Ovary (tissue), 9 donors: ENCODE measurements around the gene QPRT. TPM values are rescaled to one million over a fixed set of nuclear protein-coding genes. Genes with fewer than 3 reads are reported as not detected.
A peak's percentile ranks its signal among the peaks of the same experiment; 100 is the strongest.
"Not testable (repeated sequence)": the region's sequence is repeated elsewhere in the genome, so short reads cannot be mapped to it uniquely, and the experiment has no call there.

ENCODE experiments used
- DNase-seq, 5 donors: peaks; one replicate each; pipeline ENCODE4 v3.0.0-alpha.2; 2019 to 2020
- H3K27ac ChIP-seq, 2 donors: fragments of 200-600 bp; one replicate each; pipeline versions ENCODE4 v1.5.1 to v1.8.0; 2019 to 2022
- H3K27me3 ChIP-seq: fragments of 200-600 bp; one replicate; pipeline ENCODE4 v1.8.0; 2022
- H3K36me3 ChIP-seq: fragments of 200-600 bp; sonication (generic); one replicate; pipeline ENCODE4 v1.5.1; 2019
- H3K4me1 ChIP-seq: one replicate; pipeline ENCODE4 v1.8.1; 2013; ENCODE audit warnings: mild to moderate bottlenecking, moderate library complexity; ENCODE audit not compliant: insufficient read depth
- H3K4me3 ChIP-seq: fragments of 200-600 bp; sonication (generic); one replicate; pipeline ENCODE4 v1.5.1; 2017
- H3K9me3 ChIP-seq, 2 donors: fragments of 200-600 bp in 1 of 2; sonication (generic) in 1 of 2; one replicate each; pipeline versions ENCODE4 v1.5.1 to v1.8.1; 2013 to 2019; ENCODE audit warnings: mild to moderate bottlenecking in 1 of 2, moderate library complexity in 1 of 2
- EP300 ChIP-seq: sonication (generic); formaldehyde crosslinking; IDR thresholded peaks from one replicate; pipeline ENCODE4 v1.6.1; 2017; ENCODE audit warnings: antibody characterized with exemption
- POLR2A ChIP-seq: fragments of 450-650 bp; IDR thresholded peaks from one replicate; pipeline ENCODE4 v1.6.1; 2017; ENCODE audit warnings: antibody characterized with exemption, mild to moderate bottlenecking, moderate library complexity
- WGBS, 3 donors: extraction: QIAGEN DNeasy Blood & Tissue Kit in 1 of 3; methylation state at CpG; one replicate each; pipeline versions ENCODE4 v1.1.5 to v1.1.7; 2013 to 2017; 5-methylcytosine and 5-hydroxymethylcytosine counted together
- intact Hi-C, 4 donors: fragments of 100-400 bp; cut with DNase I; formaldehyde crosslinking; loops; one replicate each; pipeline versions ENCODE4 v1.11.0 to v1.15.1; 2022 to 2023
- polyA plus RNA-seq, 2 donors: library from polyadenylated mRNA; stranded (reverse); fragments of 200-250 nt in 1 of 2; fragments of 350-450 nt in 1 of 2; fragmentation: Illumina TruSeq in 1 of 2; extraction: RNeasy Lipid Tissue Mini Kit (QIAGEN cat#74804) in 1 of 2; gene quantifications; one replicate each; pipeline ENCODE4 v1.2.3, GENCODE V29; 2013 to 2014
- total RNA-seq, 7 donors: library from RNA; depleted of rRNA in 2 of 7; stranded (reverse); fragments of >200 nt in 2 of 7; fragmentation: NEBNext Ultra II Directional in 3 of 7; extraction: Animal tissue kit (Norgen Biotek cat#: 25700) in 3 of 7; gene quantifications; one replicate each; pipeline versions ENCODE4 v1.1.0 to v1.2.4, GENCODE V29; 2016 to 2023
- TF ChIP-seq, protein P1 (sequence below), 3 donors: fragments of 450-650 bp in 2 of 3; fragments of 200-600 bp in 1 of 3; IDR thresholded peaks; one replicate each; pipeline versions ENCODE4 v1.5.1 to v1.8.0; 2016 to 2022; ENCODE audit warnings: antibody characterized with exemption in 3 of 3, mild to moderate bottlenecking in 1 of 3
- donor health status: DM: no; HTN: no; CAD: no; lungs with moderate emphysema.
- donor health status: DM: no; HTN: no; CAD: no.
- donor health status: Bipolar disorder and iron deficiency.
- donor health status: DM: yes; HTN: yes; CAD: no.
- donor health status: DM: no; HTN: no; CAD: no.
- donor health status: DM: yes; HTN: yes; CAD: no.

QPRT gene
- total and polyA plus RNA-seq, 9 donors = 21.4 to 67.9 (median 43.1) TPM

DNA sequence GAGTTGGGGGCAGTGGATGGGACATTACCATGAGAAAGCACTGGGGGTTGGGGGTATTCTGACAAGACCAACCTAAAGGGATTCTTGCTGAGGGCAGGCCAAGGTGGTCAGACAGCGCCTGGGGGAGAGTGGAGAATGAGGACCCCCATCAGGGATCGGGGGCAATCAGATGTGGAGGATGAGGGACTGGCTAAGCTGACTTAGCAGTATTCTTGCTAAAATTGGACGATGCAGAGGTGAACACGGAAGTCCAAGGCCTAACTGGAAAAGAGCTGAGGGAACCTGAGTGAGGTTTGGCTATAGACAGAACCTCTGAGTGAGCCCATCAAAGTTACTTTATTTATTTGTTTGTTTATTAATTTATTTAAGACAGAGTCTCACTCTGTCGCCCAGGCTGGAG, 9.2 kb downstream of the QPRT start:
- WGBS, 3 donors = 84 to 87% (median 86%) methylated on average over 5 of the region's 5 CpGs
- H3K4me1 ChIP-seq = no peaks in the 10 kb centered on the region
- H3K4me3 ChIP-seq = no peak overlapping the region
- no peaks in the 10 kb centered on the region for H3K36me3 ChIP-seq
- H3K9me3 ChIP-seq = no peaks in the 10 kb centered on the region
- H3K27me3 ChIP-seq = no peaks in the 10 kb centered on the region
- intact Hi-C loops = no loop called here
- no peak for TF ChIP-seq EP300
- no peak overlapping the region for H3K27ac ChIP-seq
- DNase-seq = no peak

DNA sequence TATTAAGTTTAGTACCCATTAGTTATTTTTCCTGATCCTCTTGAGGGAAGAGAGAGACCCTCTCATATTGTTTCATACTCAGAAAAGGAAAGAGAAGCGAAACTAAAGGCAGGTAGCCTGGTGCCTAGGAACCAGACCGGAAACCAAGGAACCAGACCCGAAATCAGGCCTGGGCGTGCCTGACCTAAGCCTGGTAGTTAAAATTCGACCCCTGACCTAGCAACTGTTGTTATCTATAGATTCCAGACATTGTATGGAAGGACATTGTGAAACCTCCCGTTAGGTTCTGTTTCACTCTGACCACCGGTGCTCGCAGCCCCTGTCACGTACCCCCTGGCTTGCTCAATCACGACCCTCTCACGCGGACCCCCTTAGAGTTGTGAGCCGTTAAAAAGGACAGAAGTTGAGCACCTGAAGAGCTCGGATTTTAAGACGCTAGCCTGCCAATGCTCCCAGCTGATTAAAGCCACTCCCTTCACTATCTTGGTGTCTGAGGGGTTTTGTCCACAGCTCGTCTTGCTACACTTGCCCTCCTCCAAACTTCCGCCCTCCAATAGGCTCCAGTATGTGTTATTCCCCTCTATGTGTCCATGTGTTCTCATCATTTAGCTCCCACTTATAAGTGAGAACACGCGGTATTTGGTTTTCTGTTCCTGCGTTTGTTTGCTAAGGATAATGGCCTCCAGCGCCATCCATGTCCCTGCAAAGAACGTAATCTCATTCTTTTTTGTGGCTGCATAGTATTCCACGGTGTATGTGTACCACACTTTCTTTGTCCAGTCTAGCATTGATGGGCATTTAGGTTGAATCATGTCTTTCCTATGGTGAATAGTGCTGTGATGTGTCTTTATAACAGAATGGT, 10.7 kb downstream of the QPRT start:
- not testable (repeated sequence) for DNase-seq, H3K27me3 ChIP-seq, H3K4me1 ChIP-seq, H3K9me3 ChIP-seq, H3K4me3 ChIP-seq, H3K36me3 ChIP-seq, H3K27ac ChIP-seq
- WGBS, 3 donors = 95 to 97% (median 95%) methylated on average over 23 of the region's 23 CpGs
- intact Hi-C loops = loop anchor here in 3 of 4 donors (10.0 kb wide), 2 partner anchors 335 to 345 kb away; partner anchors contain the start of genes C16orf92 (in 2 of the 3) and TLCD3B (in 1 of the 3)

DNA sequence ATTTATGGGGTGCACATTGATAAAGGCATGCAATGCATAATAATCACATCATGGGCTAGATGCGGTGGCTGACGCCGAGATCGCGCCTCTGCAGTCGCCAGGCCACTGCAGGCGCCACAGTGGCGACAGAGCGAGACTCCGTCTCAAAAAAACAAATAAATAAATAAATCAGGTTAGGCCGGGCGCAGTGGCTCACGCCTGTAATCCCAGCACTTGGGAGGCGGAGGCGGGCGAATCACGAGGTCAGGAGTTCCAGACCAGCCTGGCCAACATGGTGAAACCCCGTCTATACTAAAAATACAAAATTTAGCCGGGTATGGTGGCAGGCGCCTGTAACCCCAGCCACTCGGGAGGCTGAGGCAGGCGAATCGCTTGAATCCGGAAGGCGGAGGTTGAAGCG, 13.6 kb downstream of the QPRT start:
- not testable (repeated sequence) for H3K4me1 ChIP-seq, H3K27me3 ChIP-seq, DNase-seq, H3K4me3 ChIP-seq, H3K9me3 ChIP-seq, H3K36me3 ChIP-seq, H3K27ac ChIP-seq
- WGBS, 3 donors = 97 to 98% (median 97%) methylated on average over 26 of the region's 26 CpGs
- intact Hi-C loops = loop anchor here in 3 of 4 donors (10.0 kb wide), 2 partner anchors 332 to 342 kb away; partner anchors contain the start of genes C16orf92 (in 2 of the 3) and TLCD3B (in 1 of the 3)

DNA sequence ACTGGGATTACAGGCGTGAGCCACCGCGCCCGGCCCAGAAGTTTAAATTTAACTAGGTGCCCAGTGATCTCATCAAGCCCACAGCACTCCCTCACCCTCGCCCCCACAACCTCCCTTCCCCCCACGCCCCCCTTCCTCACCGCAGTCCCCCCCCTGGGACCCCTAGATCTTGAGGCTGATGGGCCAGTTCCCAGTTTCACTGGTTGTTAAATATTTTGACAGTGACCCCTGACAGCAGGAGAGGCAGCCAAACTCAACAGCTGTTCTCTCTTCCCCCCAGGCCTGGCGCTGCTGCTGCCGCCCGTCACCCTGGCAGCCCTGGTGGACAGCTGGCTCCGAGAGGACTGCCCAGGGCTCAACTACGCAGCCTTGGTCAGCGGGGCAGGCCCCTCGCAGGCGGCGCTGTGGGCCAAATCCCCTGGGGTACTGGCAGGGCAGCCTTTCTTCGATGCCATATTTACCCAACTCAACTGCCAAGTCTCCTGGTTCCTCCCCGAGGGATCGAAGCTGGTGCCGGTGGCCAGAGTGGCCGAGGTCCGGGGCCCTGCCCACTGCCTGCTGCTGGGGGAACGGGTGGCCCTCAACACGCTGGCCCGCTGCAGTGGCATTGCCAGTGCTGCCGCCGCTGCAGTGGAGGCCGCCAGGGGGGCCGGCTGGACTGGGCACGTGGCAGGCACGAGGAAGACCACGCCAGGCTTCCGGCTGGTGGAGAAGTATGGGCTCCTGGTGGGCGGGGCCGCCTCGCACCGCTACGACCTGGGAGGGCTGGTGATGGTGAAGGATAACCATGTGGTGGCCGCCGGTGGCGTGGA, 15.6 kb downstream of the QPRT start:
- TF ChIP-seq EP300 (no peak), POLR2A (no peak)
- TF ChIP-seq, protein P1, sequence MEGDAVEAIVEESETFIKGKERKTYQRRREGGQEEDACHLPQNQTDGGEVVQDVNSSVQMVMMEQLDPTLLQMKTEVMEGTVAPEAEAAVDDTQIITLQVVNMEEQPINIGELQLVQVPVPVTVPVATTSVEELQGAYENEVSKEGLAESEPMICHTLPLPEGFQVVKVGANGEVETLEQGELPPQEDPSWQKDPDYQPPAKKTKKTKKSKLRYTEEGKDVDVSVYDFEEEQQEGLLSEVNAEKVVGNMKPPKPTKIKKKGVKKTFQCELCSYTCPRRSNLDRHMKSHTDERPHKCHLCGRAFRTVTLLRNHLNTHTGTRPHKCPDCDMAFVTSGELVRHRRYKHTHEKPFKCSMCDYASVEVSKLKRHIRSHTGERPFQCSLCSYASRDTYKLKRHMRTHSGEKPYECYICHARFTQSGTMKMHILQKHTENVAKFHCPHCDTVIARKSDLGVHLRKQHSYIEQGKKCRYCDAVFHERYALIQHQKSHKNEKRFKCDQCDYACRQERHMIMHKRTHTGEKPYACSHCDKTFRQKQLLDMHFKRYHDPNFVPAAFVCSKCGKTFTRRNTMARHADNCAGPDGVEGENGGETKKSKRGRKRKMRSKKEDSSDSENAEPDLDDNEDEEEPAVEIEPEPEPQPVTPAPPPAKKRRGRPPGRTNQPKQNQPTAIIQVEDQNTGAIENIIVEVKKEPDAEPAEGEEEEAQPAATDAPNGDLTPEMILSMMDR (IDR thresholded peaks at IDR 0.05) = no peak
- Histone ChIP-seq H3K4me1 (peaks cover 7% of the 10 kb centered on the region), H3K36me3 (no peaks in the 10 kb centered on the region), H3K9me3 (no peaks in the 10 kb centered on the region), H3K4me3 (no peak overlapping the region), H3K27ac (no peak overlapping the region), H3K27me3 (no peaks in the 10 kb centered on the region)
- intact Hi-C loops = loop anchor here in 3 of 4 donors (10.0 kb wide), 2 partner anchors 330 to 340 kb away; partner anchors contain the start of genes C16orf92 (in 2 of the 3) and TLCD3B (in 1 of the 3)
- 65 to 81% (median 70%) methylated on average over 38 to 41 of the region's 41 CpGs for WGBS, 3 donors
- peak in 2 of 5 donors; percentile 18 to 31 for DNase-seq

DNA sequence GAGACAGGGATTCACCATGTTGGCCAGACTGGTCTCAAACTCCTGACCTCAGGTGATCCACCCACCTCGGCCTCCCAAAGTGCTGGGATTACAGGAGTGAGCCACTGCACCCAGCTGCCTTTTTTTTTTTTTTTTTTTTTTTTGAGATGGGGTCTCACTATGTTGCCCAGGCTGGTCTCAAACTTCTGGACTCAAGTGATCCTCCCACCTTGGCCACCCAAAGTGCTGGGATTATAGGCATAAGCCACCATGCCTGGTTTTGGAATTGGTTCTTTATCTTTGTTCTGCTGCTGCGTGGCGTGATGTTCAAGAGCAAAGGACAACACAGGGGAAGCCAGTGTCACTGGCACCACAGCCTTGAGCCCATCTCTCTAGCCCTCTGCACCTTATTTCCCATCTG, 16.7 kb downstream of the QPRT start:
- not testable (repeated sequence) for H3K27me3 ChIP-seq, H3K4me1 ChIP-seq, H3K27ac ChIP-seq, DNase-seq, H3K4me3 ChIP-seq, H3K36me3 ChIP-seq, H3K9me3 ChIP-seq
- WGBS, 3 donors = 93 to 96% (median 95%) methylated on average over 3 of the region's 3 CpGs
- intact Hi-C loops = loop anchor here in 3 of 4 donors (10.0 kb wide), 2 partner anchors 329 to 339 kb away; partner anchors contain the start of genes C16orf92 (in 2 of the 3) and TLCD3B (in 1 of the 3)

DNA sequence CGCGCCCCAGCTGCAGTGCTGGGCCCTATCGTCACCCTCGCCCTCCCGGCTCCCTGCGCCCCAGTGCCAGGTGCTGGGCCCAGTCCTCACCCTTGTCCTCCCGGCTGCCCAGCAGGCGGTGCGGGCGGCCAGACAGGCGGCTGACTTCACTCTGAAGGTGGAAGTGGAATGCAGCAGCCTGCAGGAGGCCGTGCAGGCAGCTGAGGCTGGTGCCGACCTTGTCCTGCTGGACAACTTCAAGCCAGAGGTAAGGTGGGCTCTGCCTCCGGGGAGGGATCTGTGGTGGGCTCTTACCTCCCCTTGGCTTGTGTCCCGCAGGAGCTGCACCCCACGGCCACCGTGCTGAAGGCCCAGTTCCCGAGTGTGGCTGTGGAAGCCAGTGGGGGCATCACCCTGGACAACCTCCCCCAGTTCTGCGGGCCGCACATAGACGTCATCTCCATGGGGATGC, 17.9 kb downstream of the QPRT start:
- H3K4me1 ChIP-seq = peaks cover 7% of the 10 kb centered on the region
- no peaks in the 10 kb centered on the region for H3K27me3 ChIP-seq
- H3K27ac ChIP-seq = no peak overlapping the region
- TF ChIP-seq EP300 (no peak), POLR2A (no peak)
- TF ChIP-seq, protein P1 (IDR thresholded peaks at IDR 0.05) = no peak
- DNase-seq = no peak
- H3K9me3 ChIP-seq = no peaks in the 10 kb centered on the region
- H3K4me3 ChIP-seq = no peak overlapping the region
- intact Hi-C loops = loop anchor here in 3 of 4 donors (10.0 kb wide), 2 partner anchors 328 to 338 kb away; partner anchors contain the start of genes C16orf92 (in 2 of the 3) and TLCD3B (in 1 of the 3)
- no peaks in the 10 kb centered on the region for H3K36me3 ChIP-seq
- 86 to 93% (median 88%) methylated on average over 21 of the region's 21 CpGs for WGBS, 3 donors
